Tibial artery (tissue), 4 donors: Measurements from ENCODE around the gene DNASE2.

ENCODE experiments used
- DNase-seq, 2 donors: peaks; one replicate each; pipeline ENCODE4 v3.0.0-alpha.2; 2019
- H3K27ac ChIP-seq, 2 donors: fragments of 200-600 bp; sonication (generic) in 1 of 2; 1 replicate in 1 of 2; 2 replicates in 1 of 2; pipeline ENCODE4 v1.5.1; 2018 to 2019; ENCODE audit warnings: mild to moderate bottlenecking in 1 of 2
- H3K27me3 ChIP-seq, 2 donors: fragments of 200-600 bp; sonication (generic) in 1 of 2; one replicate each; pipeline versions ENCODE4 v1.5.1 to v1.6.0; 2016 to 2019
- H3K36me3 ChIP-seq, 3 donors: fragments of 200-600 bp; sonication (generic) in 2 of 3; one replicate each; pipeline ENCODE4 v1.5.1; 2016 to 2019; ENCODE audit warnings: mild to moderate bottlenecking in 2 of 3
- H3K4me1 ChIP-seq, 4 donors: fragments of 200-600 bp; sonication (generic) in 2 of 4; 1 replicate in 3 of 4; 2 replicates in 1 of 4; pipeline ENCODE4 v1.5.1; 2016 to 2019
- H3K4me3 ChIP-seq, 2 donors: fragments of 200-600 bp; sonication (generic) in 1 of 2; 1 replicate in 1 of 2; 2 replicates in 1 of 2; pipeline ENCODE4 v1.5.1; 2018 to 2019; ENCODE audit warnings: mild to moderate bottlenecking in 2 of 2
- H3K9me3 ChIP-seq, 3 donors: fragments of 200-600 bp; sonication (generic) in 1 of 3; one replicate each; pipeline ENCODE4 v1.5.1; 2016 to 2019
- intact Hi-C: fragments of 100-400 bp; cut with DNase I; formaldehyde crosslinking; loops from one replicate; pipeline ENCODE4 v1.15.0; 2023; ENCODE audit warnings: low total_unique reads
- TF ChIP-seq, protein P1 (sequence below), 2 experiments: fragments of 200-600 bp in 1 of 2; fragments of 450-650 bp in 1 of 2; IDR thresholded peaks; one replicate each; pipeline ENCODE4 v1.5.1; 2017 to 2019; ENCODE audit warnings: antibody characterized with exemption in 2 of 2, mild to moderate bottlenecking in 1 of 2, moderate library complexity in 1 of 2

Gene DNASE2

GRCh38 chr19:12828494-12828893 is 52.8 kb downstream of the DNASE2 start:
- Histone ChIP-seq H3K4me1 (peaks cover 0 to 17% (median 13%) of the 10 kb centered on the region in 4 donors), H3K4me3 (no peak overlapping the region), H3K27ac (no peak overlapping the region), H3K36me3 (no peaks in the 10 kb centered on the region), H3K9me3 (no peaks in the 10 kb centered on the region), H3K27me3 (peaks cover 3 to 97% of the 10 kb centered on the region in 2 donors)
- TF ChIP-seq, protein P1, sequence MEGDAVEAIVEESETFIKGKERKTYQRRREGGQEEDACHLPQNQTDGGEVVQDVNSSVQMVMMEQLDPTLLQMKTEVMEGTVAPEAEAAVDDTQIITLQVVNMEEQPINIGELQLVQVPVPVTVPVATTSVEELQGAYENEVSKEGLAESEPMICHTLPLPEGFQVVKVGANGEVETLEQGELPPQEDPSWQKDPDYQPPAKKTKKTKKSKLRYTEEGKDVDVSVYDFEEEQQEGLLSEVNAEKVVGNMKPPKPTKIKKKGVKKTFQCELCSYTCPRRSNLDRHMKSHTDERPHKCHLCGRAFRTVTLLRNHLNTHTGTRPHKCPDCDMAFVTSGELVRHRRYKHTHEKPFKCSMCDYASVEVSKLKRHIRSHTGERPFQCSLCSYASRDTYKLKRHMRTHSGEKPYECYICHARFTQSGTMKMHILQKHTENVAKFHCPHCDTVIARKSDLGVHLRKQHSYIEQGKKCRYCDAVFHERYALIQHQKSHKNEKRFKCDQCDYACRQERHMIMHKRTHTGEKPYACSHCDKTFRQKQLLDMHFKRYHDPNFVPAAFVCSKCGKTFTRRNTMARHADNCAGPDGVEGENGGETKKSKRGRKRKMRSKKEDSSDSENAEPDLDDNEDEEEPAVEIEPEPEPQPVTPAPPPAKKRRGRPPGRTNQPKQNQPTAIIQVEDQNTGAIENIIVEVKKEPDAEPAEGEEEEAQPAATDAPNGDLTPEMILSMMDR (IDR thresholded peaks at IDR 0.05), result no peak
- DNase-seq, result no peak
- intact Hi-C loops, result no loop called here

DNA sequence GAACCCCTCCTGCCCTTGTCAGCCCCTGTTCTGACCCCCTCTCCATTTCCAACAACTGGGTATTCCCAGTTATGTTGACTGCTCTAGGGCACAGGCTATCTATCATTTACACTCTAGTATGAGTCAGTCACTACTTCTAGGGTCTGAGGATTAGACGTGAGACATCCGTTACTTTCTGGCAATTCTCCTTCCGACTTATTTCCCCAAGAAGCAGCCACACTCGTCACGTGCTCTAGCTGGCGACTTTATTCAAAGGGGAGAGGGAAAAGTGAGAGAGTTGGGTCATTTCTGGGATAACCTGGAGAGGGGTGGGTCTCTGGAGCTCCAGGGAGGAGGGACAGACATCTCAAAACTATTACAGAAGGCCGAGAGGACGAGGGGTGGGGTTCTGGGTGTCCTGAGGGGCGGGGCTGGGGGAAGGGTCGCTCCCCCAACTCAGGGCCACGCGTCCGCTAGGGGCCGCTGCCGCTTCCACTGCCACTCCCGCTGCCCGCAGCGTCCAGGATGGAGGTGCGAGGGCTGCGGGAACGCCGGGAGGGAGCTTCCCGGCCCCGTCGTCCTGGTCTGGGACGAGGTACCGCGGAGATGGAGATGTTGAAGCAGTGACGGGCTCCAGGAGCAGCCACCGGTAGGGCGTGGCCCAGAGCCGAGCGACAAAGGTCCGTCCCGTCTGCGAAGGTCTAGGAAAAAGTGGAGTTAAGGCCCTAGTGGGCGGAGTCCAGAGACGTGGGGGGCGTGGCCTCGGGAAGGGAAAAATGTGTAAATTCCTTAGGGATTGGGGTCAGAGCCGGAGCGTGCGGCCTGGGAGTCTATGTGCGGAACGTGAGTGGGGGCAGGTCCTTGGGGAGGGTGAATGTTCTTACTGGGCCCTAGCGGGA is 55.8 kb downstream of the DNASE2 start:
- H3K27ac ChIP-seq, result no peak overlapping the region
- no peaks in the 10 kb centered on the region for H3K9me3 ChIP-seq
- H3K36me3 ChIP-seq, result no peaks in the 10 kb centered on the region
- TF ChIP-seq, protein P1 (IDR thresholded peaks at IDR 0.05), result no peak
- no peak for DNase-seq
- H3K4me1 ChIP-seq, result peaks cover 0 to 10% (median 3%) of the 10 kb centered on the region in 4 donors
- H3K27me3 ChIP-seq, result peaks cover 3 to 80% of the 10 kb centered on the region in 2 donors
- intact Hi-C loops, result no loop called here
- no peak overlapping the region for H3K4me3 ChIP-seq
